Thoracic aorta (tissue), 2 donors: ENCODE measurements around the gene HHIPL1. TPM values are rescaled to one million over a fixed set of nuclear protein-coding genes. Genes with fewer than 3 reads are reported as not detected.
"Not testable (repeated sequence)": the region's sequence is repeated elsewhere in the genome, so short reads cannot be mapped to it uniquely, and the experiment has no call there.

ENCODE experiments used
- ATAC-seq: fragments of 150-250 bp; one replicate; pipeline ENCODE4 v1.8.0; 2017; ENCODE audit warnings: low read depth; ENCODE audit not compliant: insufficient number of reproducible peaks, low FRiP score
- DNase-seq: peaks from one replicate; pipeline ENCODE4 v3.0.0-alpha.2; 2020; ENCODE audit warnings: low spot score
- H3K27ac ChIP-seq, 2 donors: fragments of 200-600 bp; sonication (generic); 1 replicate in 1 of 2; 2 replicates in 1 of 2; pipeline ENCODE4 v1.5.1; 2016; ENCODE audit warnings: mild to moderate bottlenecking in 2 of 2, moderate library complexity in 2 of 2
- H3K27me3 ChIP-seq: fragments of 200-600 bp; sonication (generic); replicated peaks from 2 replicates; pipeline ENCODE4 v1.6.0; 2016; ENCODE audit warnings: mild to moderate bottlenecking; ENCODE audit not compliant: insufficient read depth
- H3K36me3 ChIP-seq: fragments of 200-600 bp; sonication (generic); one replicate; pipeline ENCODE4 v1.5.1; 2016
- H3K4me1 ChIP-seq, 2 donors: fragments of 200-600 bp; sonication (generic); 1 replicate in 1 of 2; 2 replicates in 1 of 2; pipeline versions ENCODE4 v1.5.1 to v1.6.0; 2016; ENCODE audit warnings: low read depth in 2 of 2, mild to moderate bottlenecking in 1 of 2; ENCODE audit not compliant: control insufficient read depth in 1 of 2
- H3K4me3 ChIP-seq: fragments of 200-600 bp; sonication (generic); 2 replicates; pipeline ENCODE4 v1.5.1; 2016; ENCODE audit warnings: mild to moderate bottlenecking
- H3K9me3 ChIP-seq: fragments of 200-600 bp; sonication (generic); 2 replicates; pipeline ENCODE4 v1.5.1; 2016
- CTCF ChIP-seq: fragments of 200-600 bp; sonication (generic); IDR thresholded peaks from one replicate; pipeline ENCODE4 v1.5.1; 2019; ENCODE audit warnings: antibody characterized with exemption
- total RNA-seq, 2 donors: library from RNA; depleted of rRNA; stranded (reverse); fragments of >200 nt; gene quantifications; one replicate each; pipeline versions ENCODE4 v1.1.0 to v1.2.3, GENCODE V29; 2016

The HHIPL1 gene
- total RNA-seq, 2 donors from 2014 or later = 2.1 to 10.0 TPM

- DNase-seq = no peak
- no peak overlapping the region for H3K27ac ChIP-seq
- no peaks in the 10 kb centered on the region for H3K36me3 ChIP-seq
- TF ChIP-seq CTCF = no peak
- H3K4me3 ChIP-seq = no peak overlapping the region
- H3K9me3 ChIP-seq = no peaks in the 10 kb centered on the region
- H3K27me3 ChIP-seq = no peaks in the 10 kb centered on the region
- ATAC-seq = no peak
- peaks cover 0 to 5% of the 10 kb centered on the region in 2 donors for H3K4me1 ChIP-seq
These were observed 12.8 kb downstream of the HHIPL1 start for GRCh38 chr14:99657645-99658155.

GRCh38 chr14:99658218-99658845 is 13.4 kb downstream of the HHIPL1 start:
- peaks cover 0 to 5% of the 10 kb centered on the region in 2 donors for H3K4me1 ChIP-seq
- H3K4me3 ChIP-seq = no peak overlapping the region
- H3K27me3 ChIP-seq = no peaks in the 10 kb centered on the region
- no peak overlapping the region for H3K27ac ChIP-seq
- no peak for ATAC-seq
- H3K36me3 ChIP-seq = no peaks in the 10 kb centered on the region
- DNase-seq = no peak
- TF ChIP-seq CTCF = no peak
- no peaks in the 10 kb centered on the region for H3K9me3 ChIP-seq

GRCh38 chr14:99659333-99659741 is 14.4 kb downstream of the HHIPL1 start:
- no peaks in the 10 kb centered on the region for H3K27me3 ChIP-seq
- H3K9me3 ChIP-seq = no peaks in the 10 kb centered on the region
- H3K36me3 ChIP-seq = no peaks in the 10 kb centered on the region
- H3K27ac ChIP-seq = no peak overlapping the region
- H3K4me1 ChIP-seq = peaks cover 0 to 2% of the 10 kb centered on the region in 2 donors
- ATAC-seq (no peak), DNase-seq (no peak)
- H3K4me3 ChIP-seq = no peak overlapping the region
- no peak for TF ChIP-seq CTCF

- no peaks in the 10 kb centered on the region for H3K36me3 ChIP-seq
- DNase-seq (no peak), ATAC-seq (no peak)
- TF ChIP-seq CTCF = no peak
- H3K9me3 ChIP-seq = no peaks in the 10 kb centered on the region
- H3K27ac ChIP-seq = no peak overlapping the region
- no peaks in the 10 kb centered on the region for H3K27me3 ChIP-seq
- H3K4me1 ChIP-seq = no peaks in the 10 kb centered on the region
- no peak overlapping the region for H3K4me3 ChIP-seq
These were observed 15.2 kb downstream of the HHIPL1 start for GRCh38 chr14:99660006-99660566.

- H3K9me3 ChIP-seq = no peaks in the 10 kb centered on the region
- H3K4me3 ChIP-seq = no peak overlapping the region
- H3K36me3 ChIP-seq = no peaks in the 10 kb centered on the region
- H3K27me3 ChIP-seq = no peaks in the 10 kb centered on the region
- H3K27ac ChIP-seq = no peak overlapping the region
- ATAC-seq (no peak), DNase-seq (no peak)
- no peaks in the 10 kb centered on the region for H3K4me1 ChIP-seq
- no peak for TF ChIP-seq CTCF
These were observed 15.9 kb downstream of the HHIPL1 start for GRCh38 chr14:99660794-99661193.

GRCh38 chr14:99661206-99661605 is 16.3 kb downstream of the HHIPL1 start:
- H3K27me3 ChIP-seq, DNase-seq, H3K36me3 ChIP-seq, H3K4me3 ChIP-seq, ATAC-seq, H3K27ac ChIP-seq, H3K4me1 ChIP-seq, H3K9me3 ChIP-seq: not testable (repeated sequence)
